H1 (cell line): ENCODE results near the gene AXIN2. TPM values are rescaled to one million over a fixed set of nuclear protein-coding genes. Genes with fewer than 3 reads are reported as not detected.

ENCODE experiments used
- CTCF ChIA-PET: fragments of 300-600 bp; sonication (Branson Sonifier 250); formaldehyde crosslinking; loops from one replicate; lab custom pipeline; 2021; ENCODE audit not compliant: partially characterized antibody; lab: Charles Lee
- POLR2A ChIA-PET: fragments of 300-600 bp; sonication (Branson Sonifier 250); formaldehyde crosslinking; loops from one replicate; lab custom pipeline; 2021; ENCODE audit warnings: inconsistent platforms; ENCODE audit not compliant: partially characterized antibody; lab: Charles Lee
- DNase-seq, 2 experiments: peaks; one replicate each; pipeline versions ENCODE4 v3.0.0 to v3.0.0-alpha.2; 2010 to 2022; ENCODE audit warnings: low spot score in 2 of 2, low read depth in 1 of 2, mixed read lengths in 1 of 2
- FAIRE-seq: peaks from 2 replicates; lab custom pipeline; 2011; peaks lifted over from hg19 to GRCh38; lab: Jason Lieb, UNC
- H2AFZ ChIP-seq: 2 replicates; pipeline ENCODE4 v1.8.1; 2012; ENCODE audit warnings: low read length, inconsistent platforms
- H2AK5ac ChIP-seq: 2 replicates; pipeline ENCODE4 v1.6.1; 2013; ENCODE audit warnings: low read depth, low read length
- H2BK120ac ChIP-seq: replicated peaks from 2 replicates; pipeline ENCODE3; 2013; ENCODE audit warnings: low read depth, low read length, inconsistent platforms
- H2BK12ac ChIP-seq: 2 replicates; pipeline ENCODE4 v1.6.1; 2013; ENCODE audit warnings: low read depth, low read length
- H2BK15ac ChIP-seq: 2 replicates; pipeline ENCODE4 v1.6.1; 2013; ENCODE audit warnings: low read length
- H2BK20ac ChIP-seq: 2 replicates; pipeline ENCODE4 v1.6.1; 2013; ENCODE audit warnings: low read length
- H2BK5ac ChIP-seq: 2 replicates; pipeline ENCODE4 v1.6.1; 2013; ENCODE audit warnings: low read depth, low read length
- H3K14ac ChIP-seq: 2 replicates; pipeline ENCODE4 v1.6.1; 2013; ENCODE audit warnings: inconsistent platforms; ENCODE audit not compliant: insufficient read length
- H3K18ac ChIP-seq: 2 replicates; pipeline ENCODE4 v1.6.1; 2013; ENCODE audit warnings: low read length; ENCODE audit errors: extremely low read depth
- H3K23ac ChIP-seq: 2 replicates; pipeline ENCODE4 v1.6.1; 2013; ENCODE audit warnings: inconsistent platforms; ENCODE audit not compliant: insufficient read length
- H3K23me2 ChIP-seq: 2 replicates; pipeline ENCODE4 v1.6.1; 2013; ENCODE audit warnings: low read depth, low read length
- H3K27ac ChIP-seq: 2 replicates; pipeline ENCODE4 v1.6.1; 2011; ENCODE audit warnings: low read depth, low read length, inconsistent platforms
- H3K27me3 ChIP-seq, 4 experiments: replicated peaks in 1 of 4; 1 replicate in 1 of 4; 2 replicates in 3 of 4; pipeline versions ENCODE4 v1.6.1 to v1.8.1; 2011 to 2013; ENCODE audit warnings: low read length in 3 of 4, mild to moderate bottlenecking in 3 of 4, inconsistent platforms in 2 of 4, mixed read lengths in 2 of 4, moderate library complexity in 1 of 4; ENCODE audit not compliant: control insufficient read depth in 3 of 4, insufficient read depth in 3 of 4; ENCODE audit errors: extremely low read depth in 1 of 4
- H3K36me3 ChIP-seq, 4 experiments: 2 replicates each; pipeline versions ENCODE4 v1.6.1 to v1.8.1; 2011 to 2013; ENCODE audit warnings: mild to moderate bottlenecking in 4 of 4, low read length in 3 of 4, moderate library complexity in 2 of 4, control low read depth in 1 of 4, inconsistent platforms in 1 of 4; ENCODE audit not compliant: insufficient read depth in 4 of 4, control insufficient read depth in 2 of 4
- H3K4ac ChIP-seq: replicated peaks from 2 replicates; pipeline ENCODE3; 2013; ENCODE audit warnings: low read length, low read depth, mixed read lengths, inconsistent platforms; ENCODE audit not compliant: insufficient read length
- H3K4me1 ChIP-seq, 4 experiments: replicated peaks in 1 of 4; 1 replicate in 1 of 4; 2 replicates in 3 of 4; pipeline versions ENCODE4 v1.6.1 to v1.8.1; 2011 to 2013; ENCODE audit warnings: low read length in 3 of 4, inconsistent platforms in 2 of 4, mixed read lengths in 1 of 4; ENCODE audit not compliant: insufficient read depth in 4 of 4, control insufficient read depth in 3 of 4
- H3K4me2 ChIP-seq, 2 experiments: 2 replicates each; pipeline versions ENCODE4 v1.6.1 to v1.8.1; 2011 to 2013; ENCODE audit warnings: low read depth in 2 of 2, low read length in 2 of 2, control low read depth in 1 of 2, inconsistent platforms in 1 of 2, mild to moderate bottlenecking in 1 of 2; ENCODE audit not compliant: insufficient read depth in 1 of 2
- H3K4me3 ChIP-seq, 4 experiments: fragments of 200-600, 300-600 bp in 1 of 4; sonication (generic), shearing (Covaris generic), sonication (Bioruptor Twin) in 1 of 4; 2 replicates each; pipeline versions ENCODE4 v1.5.1 to v1.8.1; 2011 to 2016; ENCODE audit warnings: low read length in 4 of 4, low read depth in 3 of 4, control low read depth in 2 of 4, inconsistent platforms in 2 of 4, mild to moderate bottlenecking in 2 of 4, mixed read lengths in 1 of 4, moderate library complexity in 1 of 4; ENCODE audit not compliant: insufficient read depth in 2 of 4; ENCODE audit errors: extremely low read depth in 1 of 4
- H3K56ac ChIP-seq: replicated peaks from 2 replicates; pipeline ENCODE3; 2013; ENCODE audit warnings: low read depth, mild to moderate bottlenecking, mixed read lengths, low read length, inconsistent platforms; ENCODE audit not compliant: insufficient read length
- H3K79me1 ChIP-seq: 2 replicates; pipeline ENCODE4 v1.6.1; 2013; ENCODE audit warnings: low read depth, low read length, control low read depth
- H3K79me2 ChIP-seq, 2 experiments: 2 replicates each; pipeline versions ENCODE4 v1.6.1 to v1.8.1; 2012 to 2013; ENCODE audit warnings: low read length in 2 of 2, mild to moderate bottlenecking in 2 of 2, inconsistent platforms in 1 of 2; ENCODE audit not compliant: insufficient read depth in 2 of 2, control insufficient read depth in 1 of 2
- H3K9ac ChIP-seq, 4 experiments: replicated peaks in 1 of 4; 1 replicate in 1 of 4; 2 replicates in 3 of 4; pipeline versions ENCODE4 v1.6.1 to v1.8.1; 2011 to 2013; ENCODE audit warnings: low read depth in 3 of 4, low read length in 3 of 4, control low read depth in 2 of 4, mild to moderate bottlenecking in 2 of 4, moderate library complexity in 2 of 4, inconsistent platforms in 1 of 4; ENCODE audit errors: extremely low read depth in 1 of 4
- H3K9me3 ChIP-seq, 2 experiments: 2 replicates each; pipeline versions ENCODE4 v1.6.1 to v1.8.1; 2012 to 2013; ENCODE audit warnings: mild to moderate bottlenecking in 2 of 2, moderate library complexity in 2 of 2, control low read depth in 1 of 2, inconsistent platforms in 1 of 2, low read depth in 1 of 2, low read length in 1 of 2, mixed read lengths in 1 of 2; ENCODE audit not compliant: insufficient read depth in 2 of 2
- H4K20me1 ChIP-seq, 2 experiments: replicated peaks in 1 of 2; 2 replicates each; pipeline versions ENCODE3 to v1.8.1; 2011 to 2013; ENCODE audit warnings: inconsistent platforms in 2 of 2, low read length in 2 of 2, mild to moderate bottlenecking in 1 of 2; ENCODE audit not compliant: insufficient read depth in 2 of 2, control insufficient read depth in 1 of 2
- H4K5ac ChIP-seq: 2 replicates; pipeline ENCODE4 v1.6.1; 2013; ENCODE audit warnings: low read length, low read depth, mixed read lengths, inconsistent platforms; ENCODE audit not compliant: insufficient read length
- H4K8ac ChIP-seq: 2 replicates; pipeline ENCODE4 v1.8.0; 2013; ENCODE audit warnings: mild to moderate bottlenecking, moderate library complexity, low read length, inconsistent platforms; ENCODE audit not compliant: insufficient read depth; ENCODE audit errors: extremely low read depth
- H4K91ac ChIP-seq: replicated peaks from 2 replicates; pipeline ENCODE3; 2013; ENCODE audit warnings: low read length, mixed read lengths, inconsistent platforms; ENCODE audit not compliant: insufficient read length
- CBX8 ChIP-seq: fragments of 300-800, 300-1000 bp; sonication (generic); IDR thresholded peaks from 2 replicates; pipeline ENCODE4 v1.7.1; 2016; ENCODE audit warnings: low read depth, low read length, borderline replicate concordance
- CREB1 ChIP-seq: IDR thresholded peaks from 2 replicates; pipeline ENCODE4 v1.6.1; 2012; ENCODE audit warnings: inconsistent platforms
- CTBP2 ChIP-seq: IDR thresholded peaks from 2 replicates; pipeline ENCODE4 v1.7.0; 2011; ENCODE audit warnings: borderline replicate concordance, mild to moderate bottlenecking, moderate library complexity, mixed read lengths, low read length; ENCODE audit not compliant: insufficient read depth, insufficient read length
- FOSL1 ChIP-seq: IDR thresholded peaks from 2 replicates; pipeline ENCODE4 v1.6.1; 2011; ENCODE audit warnings: mild to moderate bottlenecking, low read depth, low read length, moderate library complexity; ENCODE audit not compliant: insufficient read depth
- GABPA ChIP-seq: IDR thresholded peaks from 2 replicates; pipeline ENCODE4 v1.6.1; 2011; ENCODE audit warnings: mild to moderate bottlenecking, low read length, moderate library complexity, borderline replicate concordance; ENCODE audit not compliant: insufficient read depth
- GTF2F1 ChIP-seq: IDR thresholded peaks from 2 replicates; pipeline ENCODE4 v1.6.1; 2012; ENCODE audit warnings: low read depth, low read length, improper control_type of control experiment, borderline replicate concordance
- KDM4A ChIP-seq: IDR thresholded peaks from one replicate; pipeline ENCODE4 v1.7.1; 2012; ENCODE audit warnings: low read depth, mild to moderate bottlenecking, moderate library complexity, low read length, inconsistent platforms; ENCODE audit not compliant: severe bottlenecking
- POLR2A ChIP-seq, 2 experiments: IDR thresholded peaks; 1 replicate in 1 of 2; 2 replicates in 1 of 2; pipeline ENCODE4 v1.6.1; 2011; ENCODE audit warnings: low read depth in 2 of 2, low read length in 2 of 2, mild to moderate bottlenecking in 2 of 2; ENCODE audit errors: control extremely low read depth in 1 of 2
- RFX5 ChIP-seq: IDR thresholded peaks from 2 replicates; pipeline ENCODE4 v1.6.1; 2011; ENCODE audit warnings: low read depth, low read length, improper control_type of control experiment, borderline replicate concordance
- SAP30 ChIP-seq: fragments of 300-600 bp; sonication (generic); IDR thresholded peaks from 2 replicates; pipeline ENCODE4 v1.7.1; 2012; ENCODE audit warnings: low read length, moderate library complexity, mild to moderate bottlenecking, inconsistent platforms; ENCODE audit not compliant: insufficient read depth, insufficient replicate concordance
- TAF1 ChIP-seq: IDR thresholded peaks from 2 replicates; pipeline ENCODE4 v1.6.1; 2011; ENCODE audit warnings: mild to moderate bottlenecking, low read depth, low read length
- TBP ChIP-seq: IDR thresholded peaks from 2 replicates; pipeline ENCODE4 v1.6.1; 2011; ENCODE audit warnings: low read depth, low read length, improper control_type of control experiment
- TEAD4 ChIP-seq: IDR thresholded peaks from 2 replicates; pipeline ENCODE4 v1.6.1; 2012; ENCODE audit warnings: low read depth, low read length, inconsistent platforms, mixed read lengths
- WGBS, 2 experiments: shearing (Covaris generic) in 1 of 2; methylation state at CpG; one replicate each; pipeline versions ENCODE4 v1.1.6 to v1.1.7; 2013 to 2015; ENCODE audit warnings: low lambda C conversion rate in 2 of 2, mixed read lengths in 2 of 2, inconsistent platforms in 1 of 2, low coverage in 1 of 2, missing lambda C conversion rate in 1 of 2; ENCODE audit not compliant: insufficient replicate concordance in 2 of 2, insufficient coverage in 1 of 2, insufficient read length in 1 of 2; ENCODE audit errors: extremely low coverage in 1 of 2, missing lambda C conversion rate in 1 of 2; 5-methylcytosine and 5-hydroxymethylcytosine counted together
- polyA plus RNA-seq, 7 experiments: library from polyadenylated mRNA; depleted of rRNA in 3 of 7; stranded (reverse) in 5 of 7; unstranded in 2 of 7; fragments of >200 nt in 5 of 7; fragments of 200-250 nt in 2 of 7; gene quantifications; 1 replicate in 5 of 7; 2 replicates in 1 of 7; 4 replicates in 1 of 7; pipeline versions ENCODE4 v1.2.1 to v1.2.3, GENCODE V29; 2011 to 2013; ENCODE audit warnings: missing spikeins in 2 of 7, mixed read lengths in 2 of 7
- total RNA-seq: library from RNA; stranded (reverse); fragmentation: NEBNext Ultra II Directional; extraction: Animal tissue kit (Norgen Biotek cat#: 25700); gene quantifications from 2 replicates; pipeline ENCODE4 v1.2.1, GENCODE V29; 2021

The AXIN2 gene
- total and polyA plus RNA-seq, 2 of the 8 experiments (the other 6 are each of a cell fraction or from before 2014, with no cell fraction given), result 17.7 to 33.4 TPM

DNA sequence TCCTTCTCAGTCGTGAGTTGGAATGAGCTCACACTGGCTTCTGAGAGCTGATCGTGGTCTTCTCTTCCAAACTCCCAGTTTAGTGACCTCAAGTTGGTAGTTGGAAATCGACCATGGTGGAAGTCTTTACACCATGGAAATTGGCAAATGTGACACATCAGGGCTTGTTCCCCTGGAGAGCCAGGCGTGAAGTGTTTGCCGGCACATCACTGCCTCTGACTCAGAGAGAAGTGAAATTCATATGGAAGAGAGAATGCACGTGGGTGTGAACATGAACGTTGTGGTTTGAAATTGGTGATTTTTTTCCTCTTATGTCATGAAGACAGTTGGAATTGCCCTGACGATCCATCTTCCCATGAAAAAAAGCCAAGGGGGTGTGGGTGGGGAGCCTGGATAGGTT, 47.4 kb downstream of the AXIN2 start:
- H4K91ac ChIP-seq, result no peak overlapping the region
- H4K8ac ChIP-seq, result no peak overlapping the region
- H3K79me1 ChIP-seq, result no peaks in the 10 kb centered on the region
- no peak overlapping the region for H3K27ac ChIP-seq
- no peaks in the 10 kb centered on the region for H3K79me2 ChIP-seq
- H3K18ac ChIP-seq, result no peak overlapping the region
- H3K27me3 ChIP-seq, result no peaks in the 10 kb centered on the region
- H3K56ac ChIP-seq, result no peak overlapping the region
- no peak overlapping the region for H2BK12ac ChIP-seq
- H3K9me3 ChIP-seq, result no peaks in the 10 kb centered on the region
- H2BK5ac ChIP-seq, result no peak overlapping the region
- TF ChIP-seq POLR2A (IDR thresholded peaks at IDR 0.05; ENCODE audit: control extremely low read depth in 1 of 2, low read depth in 2 of 2, low read length in 2 of 2) (no peak), CTBP2 (no peak), GABPA (no peak), TEAD4 (no peak), SAP30 (no peak), KDM4A (no peak), CREB1 (no peak), TBP (no peak), FOSL1 (no peak), CBX8 (no peak), GTF2F1 (no peak), RFX5 (no peak), TAF1 (no peak)
- H3K23ac ChIP-seq, result no peak overlapping the region
- H2BK15ac ChIP-seq, result no peak overlapping the region
- H4K20me1 ChIP-seq, result no peaks in the 10 kb centered on the region
- no peak overlapping the region for H2AFZ ChIP-seq
- no peak overlapping the region for H3K4me2 ChIP-seq
- POLR2A ChIA-PET, result interaction anchor here (0.9 to 1.0 kb wide), 2 partner anchors 11 to 25 kb away, joined by 3 read pairs; no protein-coding TSS in a partner anchor
- 94% methylated on average over 8 of the region's 8 CpGs; no CpG with 5 or more reads in 1 of the 2 experiments for WGBS, 2 experiments
- no peaks in the 10 kb centered on the region for H3K36me3 ChIP-seq
- H3K4me3 ChIP-seq, result no peak overlapping the region
- no peak overlapping the region for H4K5ac ChIP-seq
- H2BK20ac ChIP-seq, result no peak overlapping the region
- H3K14ac ChIP-seq, result no peak overlapping the region
- no peak for DNase-seq
- no peak overlapping the region for H2BK120ac ChIP-seq
- CTCF ChIA-PET, result interaction anchor here (1.0 kb wide), 1 partner anchor 8 kb away, joined by 3 read pairs; no protein-coding TSS in a partner anchor
- peaks cover 1 to 7% (median 6%) of the 10 kb centered on the region in 4 experiments; a peak in 6 of 7 replicates for H3K4me1 ChIP-seq
- H3K23me2 ChIP-seq, result no peaks in the 10 kb centered on the region; the same call in 1 of the 2 replicates
- no peak overlapping the region for H3K9ac ChIP-seq
- no peak overlapping the region for H3K4ac ChIP-seq
- FAIRE-seq, result no peak
- H2AK5ac ChIP-seq, result no peak overlapping the region
